GM19467 (cell line): ENCODE results near the gene PDE4D.
"Not testable (repeated sequence)": the region's sequence is repeated elsewhere in the genome, so short reads cannot be mapped to it uniquely, and the experiment has no call there.

ENCODE experiments used
- ATAC-seq: cut with Tn5 transposase; IDR thresholded peaks from one replicate; pipeline ENCODE4 v1.9.1; 2021; ENCODE audit warnings: mild to moderate bottlenecking, moderate library complexity; ENCODE audit not compliant: unreplicated experiment

The PDE4D gene

GRCh38 chr5:58972301-58972700 is 921.2 kb downstream of the PDE4D start:
- ATAC-seq, result no peak

GRCh38 chr5:58970766-58971165 is 922.8 kb downstream of the PDE4D start:
- no peak for ATAC-seq

DNA sequence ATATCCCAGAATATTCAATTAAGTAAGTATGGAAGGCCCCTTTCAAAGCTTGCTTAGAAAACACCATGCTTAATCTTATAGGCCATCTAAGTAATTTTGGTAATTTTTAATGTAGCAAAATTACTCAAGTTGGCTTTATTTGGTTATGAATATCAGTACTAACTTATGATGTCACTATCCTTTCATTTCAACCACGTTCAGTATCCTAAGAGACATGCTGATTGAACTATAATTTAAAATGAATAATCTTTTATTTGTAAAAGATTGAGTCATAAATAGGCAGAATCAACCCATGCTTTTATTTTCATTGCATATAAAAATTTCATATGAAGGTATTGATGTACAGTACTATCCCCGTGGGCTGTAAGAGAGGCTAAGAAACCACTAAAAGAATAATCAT is 923.7 kb downstream of the PDE4D start:
- no peak for ATAC-seq

DNA sequence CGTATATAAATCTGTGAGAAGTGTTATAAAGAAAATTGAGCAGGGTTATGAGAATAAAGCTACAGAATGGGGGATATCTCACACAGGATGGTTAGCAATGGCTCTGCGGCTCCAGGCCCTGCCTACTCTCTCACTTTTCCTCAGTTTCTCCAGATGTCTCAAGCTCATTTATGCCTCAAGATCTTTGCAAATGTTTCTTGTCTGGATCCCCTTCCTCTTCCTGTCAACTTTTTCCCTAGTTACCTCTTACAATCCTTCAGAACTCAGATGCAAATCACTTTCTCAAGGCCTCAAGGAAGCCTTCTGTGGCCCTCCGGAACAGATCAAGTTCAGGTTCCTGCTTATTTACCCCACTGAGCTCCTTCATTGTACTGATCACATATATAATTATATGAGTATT is 924.3 kb downstream of the PDE4D start:
- ATAC-seq, result no peak

GRCh38 chr5:58968350-58968749 is 925.2 kb downstream of the PDE4D start:
- ATAC-seq, result no peak

- no peak for ATAC-seq
Observed at GRCh38 chr5:58967597-58968281, 925.8 kb downstream of the PDE4D start.

DNA sequence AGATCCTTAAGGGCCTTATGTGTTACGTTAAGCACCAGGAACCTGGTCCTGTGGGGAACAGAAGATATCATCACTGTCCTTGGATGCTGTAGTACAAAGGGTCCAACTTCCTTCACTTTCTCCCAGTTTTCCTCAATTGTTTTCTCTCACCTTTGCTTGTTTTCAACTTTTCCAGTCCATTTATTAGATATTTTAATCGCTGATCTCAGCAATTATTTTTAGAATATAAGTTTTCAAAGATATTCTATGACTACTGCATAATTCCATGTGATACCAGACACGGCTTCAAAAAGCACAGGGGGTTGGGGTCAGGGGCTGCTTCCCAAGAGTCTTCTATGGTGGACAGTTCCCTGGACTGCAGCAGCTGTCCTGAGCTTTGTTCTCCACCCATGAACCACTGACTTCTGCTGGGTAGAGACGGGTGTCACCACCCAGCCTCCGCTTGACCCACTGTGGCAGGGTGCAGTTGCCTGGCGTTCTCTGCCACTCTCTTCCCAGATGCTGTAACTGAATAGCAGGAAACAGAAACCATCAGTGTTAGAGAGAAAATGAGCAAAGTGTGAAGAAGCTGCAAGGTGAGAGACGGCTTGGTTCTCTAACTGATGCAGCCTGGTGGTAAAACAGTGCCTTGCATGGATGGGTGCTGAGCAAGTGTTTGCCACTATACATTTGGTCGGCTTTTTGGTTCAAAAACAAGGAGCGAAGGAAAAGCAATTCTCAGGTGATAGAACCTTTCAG is 927.7 kb downstream of the PDE4D start:
- no peak for ATAC-seq

- no peak for ATAC-seq
Observed at GRCh38 chr5:58963821-58964220, 929.7 kb downstream of the PDE4D start.

DNA sequence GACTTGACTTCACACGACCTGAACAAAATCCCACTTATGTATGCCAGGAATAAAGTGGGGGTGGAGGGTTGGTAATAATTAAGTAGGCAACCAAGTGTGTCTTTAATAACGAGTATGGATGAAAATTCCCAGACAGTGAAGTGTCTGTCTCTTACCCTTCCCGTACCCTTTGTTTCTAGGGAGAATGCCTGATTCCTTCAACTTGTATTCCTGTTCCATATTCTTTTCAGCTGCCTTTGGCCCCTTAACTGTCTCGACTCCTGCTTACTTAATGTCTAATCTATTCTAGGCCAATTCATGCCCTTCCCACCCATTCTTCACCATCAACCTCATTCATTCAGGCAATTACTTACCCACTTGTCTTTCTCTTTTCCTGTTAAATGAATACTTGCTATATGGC is 930.2 kb downstream of the PDE4D start:
- ATAC-seq, result no peak

- peak; percentile 79 for ATAC-seq
Observed at GRCh38 chr5:58961631-58962280, 931.8 kb downstream of the PDE4D start.

DNA sequence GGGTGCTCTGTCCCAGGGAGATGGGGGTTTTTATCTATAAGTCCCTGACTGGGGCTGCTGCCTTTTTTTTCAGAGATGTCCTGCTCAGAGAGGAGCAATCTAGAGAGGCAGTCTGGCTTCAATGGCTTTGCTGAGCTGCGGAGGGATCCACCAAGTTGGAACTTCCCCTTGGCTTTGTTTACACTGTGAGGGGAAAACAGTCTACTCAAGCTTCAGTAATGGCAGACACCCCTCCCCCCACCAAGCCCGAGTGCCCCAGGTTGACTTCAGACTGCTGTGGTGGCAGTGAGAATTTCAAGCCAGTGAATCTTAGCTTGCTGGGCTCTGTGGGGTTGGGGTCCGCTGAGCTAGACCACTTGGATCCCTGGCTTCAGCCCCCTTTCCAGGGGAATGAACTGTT is 934.8 kb downstream of the PDE4D start:
- ATAC-seq, result no peak

- not testable (repeated sequence) for ATAC-seq
Observed at GRCh38 chr5:58953218-58953617, 940.3 kb downstream of the PDE4D start.

DNA sequence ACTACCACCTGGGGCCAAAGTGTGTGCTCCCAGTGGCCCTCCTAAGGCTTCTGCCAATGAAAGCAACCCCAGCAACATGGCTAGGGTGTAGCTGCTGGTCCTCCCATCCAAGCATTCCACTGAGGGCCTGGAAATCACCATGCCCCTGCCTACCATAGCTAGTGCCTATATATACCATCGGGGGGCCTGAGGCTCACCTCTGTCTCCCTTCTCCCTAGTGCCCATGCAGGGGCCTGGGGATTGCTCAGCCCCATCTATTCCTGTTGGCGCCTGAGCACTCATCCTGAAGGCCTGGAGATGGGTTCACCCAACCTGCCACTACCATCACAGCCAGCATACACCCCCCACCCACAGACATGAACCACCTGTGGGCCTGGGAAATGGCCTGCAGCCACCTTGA is 943.3 kb downstream of the PDE4D start:
- ATAC-seq, result no peak

GRCh38 chr5:58946230-58946629 is 947.3 kb downstream of the PDE4D start:
- ATAC-seq, result no peak

GRCh38 chr5:58944221-58944620 is 949.3 kb downstream of the PDE4D start:
- no peak for ATAC-seq

- no peak for ATAC-seq
Observed at GRCh38 chr5:58940446-58940845, 953.1 kb downstream of the PDE4D start.

DNA sequence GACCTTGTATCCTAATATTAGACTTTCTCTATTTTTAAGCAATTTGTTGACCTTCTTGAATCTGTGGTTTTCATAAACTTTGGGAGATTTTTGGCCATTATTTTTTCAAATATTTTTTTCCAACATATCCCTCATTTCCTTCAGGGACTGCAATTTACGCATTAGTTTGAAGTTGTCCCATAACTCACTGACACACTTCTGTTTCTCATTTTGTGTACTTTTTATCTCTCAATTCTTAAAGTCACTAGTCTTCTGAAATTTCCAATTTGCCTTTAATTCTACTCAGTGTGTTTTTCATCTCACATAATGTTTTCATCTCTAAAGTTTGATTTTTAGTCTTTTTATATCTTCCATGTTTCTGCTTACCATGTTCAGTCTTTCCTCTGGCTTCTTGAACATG is 953.9 kb downstream of the PDE4D start:
- ATAC-seq, result no peak

GRCh38 chr5:58938563-58939424 is 954.7 kb downstream of the PDE4D start:
- no peak for ATAC-seq

- ATAC-seq, result no peak
Observed at GRCh38 chr5:58937031-58937681, 956.4 kb downstream of the PDE4D start.

DNA sequence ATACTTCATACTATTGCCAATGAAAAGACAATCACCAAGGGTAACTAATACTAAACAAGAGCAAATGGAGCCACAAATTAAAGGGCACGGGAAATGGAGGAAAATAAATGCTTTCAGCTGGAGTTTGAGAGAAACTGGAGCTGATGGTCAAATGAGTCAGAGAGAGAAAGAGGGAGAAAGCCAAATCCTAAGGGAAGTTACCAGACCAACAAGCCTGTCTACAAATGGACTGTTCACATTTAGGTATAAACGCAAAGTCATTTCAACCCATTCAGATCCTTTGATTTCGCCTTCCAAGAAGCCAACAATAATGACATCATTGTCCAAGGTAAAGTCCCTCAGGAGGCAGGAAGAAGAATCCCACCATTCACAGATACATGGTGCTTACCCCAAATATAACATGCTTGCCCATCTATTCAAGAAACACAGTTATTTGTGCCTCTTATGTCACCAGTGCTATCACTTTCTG is 958.9 kb downstream of the PDE4D start:
- no peak for ATAC-seq
